Large intestine (tissue), 12 donors: ENCODE measurements around the gene ITGB5. TPM values are rescaled to one million over a fixed set of nuclear protein-coding genes. Genes with fewer than 3 reads are reported as not detected.
A peak's percentile ranks its signal among the peaks of the same experiment; 100 is the strongest.

Source experiments
- DNase-seq, 2 donors: peaks; one replicate each; pipeline versions ENCODE4 v3.0.0 to v3.0.0-alpha.2; 2013
- H3K27ac ChIP-seq: one replicate; pipeline ENCODE4 v1.5.1; 2013; ENCODE audit warnings: low read length
- H3K27me3 ChIP-seq: 2 replicates; pipeline ENCODE4 v1.6.1; 2013; ENCODE audit warnings: low read length; ENCODE audit not compliant: control insufficient read depth, insufficient read depth
- H3K36me3 ChIP-seq: 2 replicates; pipeline ENCODE4 v1.6.1; 2013; ENCODE audit warnings: low read length; ENCODE audit not compliant: control insufficient read depth, insufficient read depth
- H3K4me1 ChIP-seq: one replicate; pipeline ENCODE4 v1.6.1; 2013; ENCODE audit warnings: low read length; ENCODE audit not compliant: control insufficient read depth, insufficient read depth
- H3K4me3 ChIP-seq: one replicate; pipeline ENCODE4 v1.5.1; 2013; ENCODE audit warnings: low read length
- H3K9me3 ChIP-seq: one replicate; pipeline ENCODE4 v1.6.1; 2013; ENCODE audit warnings: mild to moderate bottlenecking, low read depth, low read length, moderate library complexity; ENCODE audit not compliant: control insufficient read depth
- WGBS: methylation state at CpG from one replicate; pipeline ENCODE4 v1.1.5; 2013; ENCODE audit warnings: low lambda C conversion rate; ENCODE audit not compliant: insufficient coverage; 5-methylcytosine and 5-hydroxymethylcytosine counted together
- long read RNA-seq, 11 donors: transcript quantifications; one replicate each; lab custom pipeline, GENCODE V29; 2026
- polyA plus RNA-seq: library from polyadenylated mRNA; unstranded; fragments of 120-200 nt; gene quantifications from one replicate; pipeline ENCODE4 v1.2.1, GENCODE V29; 2013

ITGB5 gene, protein sequence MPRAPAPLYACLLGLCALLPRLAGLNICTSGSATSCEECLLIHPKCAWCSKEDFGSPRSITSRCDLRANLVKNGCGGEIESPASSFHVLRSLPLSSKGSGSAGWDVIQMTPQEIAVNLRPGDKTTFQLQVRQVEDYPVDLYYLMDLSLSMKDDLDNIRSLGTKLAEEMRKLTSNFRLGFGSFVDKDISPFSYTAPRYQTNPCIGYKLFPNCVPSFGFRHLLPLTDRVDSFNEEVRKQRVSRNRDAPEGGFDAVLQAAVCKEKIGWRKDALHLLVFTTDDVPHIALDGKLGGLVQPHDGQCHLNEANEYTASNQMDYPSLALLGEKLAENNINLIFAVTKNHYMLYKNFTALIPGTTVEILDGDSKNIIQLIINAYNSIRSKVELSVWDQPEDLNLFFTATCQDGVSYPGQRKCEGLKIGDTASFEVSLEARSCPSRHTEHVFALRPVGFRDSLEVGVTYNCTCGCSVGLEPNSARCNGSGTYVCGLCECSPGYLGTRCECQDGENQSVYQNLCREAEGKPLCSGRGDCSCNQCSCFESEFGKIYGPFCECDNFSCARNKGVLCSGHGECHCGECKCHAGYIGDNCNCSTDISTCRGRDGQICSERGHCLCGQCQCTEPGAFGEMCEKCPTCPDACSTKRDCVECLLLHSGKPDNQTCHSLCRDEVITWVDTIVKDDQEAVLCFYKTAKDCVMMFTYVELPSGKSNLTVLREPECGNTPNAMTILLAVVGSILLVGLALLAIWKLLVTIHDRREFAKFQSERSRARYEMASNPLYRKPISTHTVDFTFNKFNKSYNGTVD
- polyA plus RNA-seq: 60.9 TPM
- long read RNA-seq, donor 1, full-length matches to known transcripts: 5 of 5 reads
- long read RNA-seq, donor 1, partial matches to known transcripts: 0 of 5 reads
- long read RNA-seq, donor 1, other reads (novel, unspliced or antisense): 0 of 5 reads
- long read RNA-seq, donor 2, full-length matches to known transcripts: 10 of 15 reads
- long read RNA-seq, donor 2, partial matches to known transcripts: 5 of 15 reads
- long read RNA-seq, donor 2, other reads (novel, unspliced or antisense): 0 of 15 reads
- long read RNA-seq, donor 3: 0 reads
- long read RNA-seq, donor 4: 0 reads
- long read RNA-seq, donor 5, full-length matches to known transcripts: 10 of 10 reads
- long read RNA-seq, donor 5, partial matches to known transcripts: 0 of 10 reads
- long read RNA-seq, donor 5, other reads (novel, unspliced or antisense): 0 of 10 reads
- long read RNA-seq, donor 6, full-length matches to known transcripts: 10 of 26 reads
- long read RNA-seq, donor 6, partial matches to known transcripts: 16 of 26 reads
- long read RNA-seq, donor 6, other reads (novel, unspliced or antisense): 0 of 26 reads
- long read RNA-seq, donor 7, full-length matches to known transcripts: 2 of 8 reads
- long read RNA-seq, donor 7, partial matches to known transcripts: 6 of 8 reads
- long read RNA-seq, donor 7, other reads (novel, unspliced or antisense): 0 of 8 reads
- long read RNA-seq, donor 8, full-length matches to known transcripts: 7 of 12 reads
- long read RNA-seq, donor 8, partial matches to known transcripts: 5 of 12 reads
- long read RNA-seq, donor 8, other reads (novel, unspliced or antisense): 0 of 12 reads
- long read RNA-seq, donor 9, full-length matches to known transcripts: 10 of 10 reads
- long read RNA-seq, donor 9, partial matches to known transcripts: 0 of 10 reads
- long read RNA-seq, donor 9, other reads (novel, unspliced or antisense): 0 of 10 reads
- long read RNA-seq, donor 10, full-length matches to known transcripts: 11 of 11 reads
- long read RNA-seq, donor 10, partial matches to known transcripts: 0 of 11 reads
- long read RNA-seq, donor 10, other reads (novel, unspliced or antisense): 0 of 11 reads
- long read RNA-seq, donor 11, full-length matches to known transcripts: 3 of 3 reads
- long read RNA-seq, donor 11, partial matches to known transcripts: 0 of 3 reads
- long read RNA-seq, donor 11, other reads (novel, unspliced or antisense): 0 of 3 reads

DNA sequence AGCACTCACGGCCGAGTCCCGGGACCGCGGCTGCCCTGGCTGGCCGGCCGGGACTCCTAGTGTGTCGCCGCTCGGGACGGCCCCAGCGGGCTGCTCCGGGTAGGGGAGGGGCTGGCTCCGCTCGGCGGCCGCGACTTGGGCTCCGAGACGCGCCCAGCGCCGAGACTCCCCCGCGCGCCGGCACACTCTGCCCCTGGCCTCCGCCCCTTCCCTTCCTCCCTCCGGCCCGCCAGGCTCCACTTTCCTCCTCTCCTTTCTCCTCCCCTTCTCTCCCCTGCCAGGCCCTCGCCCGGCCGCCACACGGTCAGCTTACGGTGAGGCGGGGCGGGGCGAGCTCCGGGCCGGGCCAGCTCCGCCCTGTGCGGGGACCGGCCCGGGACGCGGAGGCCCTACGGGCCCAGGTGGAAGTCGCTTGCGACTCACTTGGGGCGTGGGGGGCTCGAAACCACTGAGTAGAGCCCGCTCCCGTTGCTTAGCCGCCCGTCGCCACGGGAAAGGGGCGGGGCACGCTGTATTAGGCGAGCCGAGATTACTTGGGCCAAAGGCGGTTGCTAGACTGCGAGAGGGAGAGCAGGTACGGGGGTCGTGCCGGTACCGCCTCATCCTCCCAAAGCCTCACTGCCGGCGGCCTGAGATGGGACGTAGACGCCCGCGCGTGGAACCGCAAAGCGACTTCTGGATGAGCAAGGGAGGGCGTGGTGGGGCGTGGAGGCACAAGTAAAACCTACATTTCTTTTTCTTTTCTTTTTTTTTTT is at the start of gene ITGB5:
Gene ITGB5 (minus strand): TSS at position 189 of the 755 bp plus-strand sequence. CDS start 365 bp downstream, outside the sequence.
- Histone ChIP-seq H3K4me3 (peak within 1 kb of the TSS; percentile 71), H3K4me1 (peaks cover 8% of the 10 kb centered on the region), H3K27me3 (no peaks in the 10 kb centered on the region)

DNA sequence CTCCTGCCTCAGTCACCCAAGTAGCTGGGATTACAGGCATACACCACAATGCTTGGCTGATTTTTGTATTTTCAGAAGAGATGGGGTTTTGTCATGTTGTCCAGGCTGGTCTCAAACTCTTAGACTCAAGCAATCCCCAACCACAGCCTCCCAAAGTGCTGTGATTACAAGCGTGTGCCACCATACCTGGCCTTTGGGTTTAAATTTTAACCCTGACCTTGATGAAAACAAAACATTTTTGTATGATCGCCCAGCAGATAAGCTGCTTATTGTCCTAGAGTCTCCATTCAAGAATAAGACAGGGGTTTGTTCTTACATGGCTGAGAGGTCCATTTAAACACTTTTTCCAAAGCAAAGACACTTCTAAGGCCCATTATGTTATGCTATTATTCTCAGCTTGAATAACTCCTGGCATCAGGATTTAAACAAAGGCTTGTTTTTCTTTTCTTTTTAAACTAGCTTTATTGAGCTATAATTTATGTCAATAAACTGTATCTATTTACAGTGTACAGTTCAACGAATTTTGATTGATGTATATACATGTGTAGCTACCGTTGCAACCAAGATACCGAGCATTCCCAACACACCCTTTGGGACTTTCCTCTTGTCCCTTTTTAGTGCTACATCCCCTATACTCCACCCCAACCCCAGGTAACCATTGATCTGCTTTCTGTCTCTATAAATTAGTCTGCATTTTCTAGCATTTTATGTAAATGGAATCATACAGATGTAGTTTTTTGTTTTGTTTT is 48.8 kb upstream of the ITGB5 start:
- Histone ChIP-seq H3K27me3 (no peaks in the 10 kb centered on the region), H3K4me3 (no peak overlapping the region), H3K9me3 (peaks cover 6% of the 10 kb centered on the region), H3K4me1 (peaks cover 7% of the 10 kb centered on the region), H3K27ac (no peak overlapping the region), H3K36me3 (no peaks in the 10 kb centered on the region)
- no peak for DNase-seq
- 89% methylated on average over 3 of the region's 5 CpGs for WGBS

More for the DNA sequence above, at the start of gene ITGB5:
- Histone ChIP-seq H3K36me3 (no peaks in the 10 kb centered on the region), H3K27ac (peak within 1 kb of the TSS; percentile 87), H3K9me3 (peaks cover 2% of the 10 kb centered on the region)
- peak; percentile 66 to 89 for DNase-seq
- no CpG with 5 or more reads among the region's 78 CpGs for WGBS

DNA sequence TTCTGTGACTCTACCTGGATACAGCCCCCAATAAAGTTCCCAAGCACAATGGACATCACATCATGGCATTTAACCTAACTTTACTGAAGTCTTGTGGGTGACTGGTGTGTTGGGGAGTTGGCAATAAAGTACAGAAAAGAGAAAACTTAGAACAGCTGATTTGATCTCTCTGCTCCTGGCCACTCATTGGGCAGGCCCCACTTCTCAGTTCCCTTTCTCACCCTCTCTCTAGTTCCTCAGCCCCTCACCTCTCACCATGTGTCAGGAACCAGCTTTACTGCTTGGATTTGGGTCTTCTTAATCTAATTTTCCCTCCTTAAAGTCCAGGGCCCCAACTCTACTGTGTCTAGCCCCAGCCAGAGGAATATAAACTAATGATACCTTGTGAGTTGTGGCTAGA is 48.1 kb upstream of the ITGB5 start:
- Histone ChIP-seq H3K4me3 (no peak overlapping the region), H3K27ac (peak overlapping the region; percentile 85), H3K27me3 (no peaks in the 10 kb centered on the region), H3K4me1 (peaks cover 7% of the 10 kb centered on the region), H3K9me3 (peaks cover 6% of the 10 kb centered on the region), H3K36me3 (no peaks in the 10 kb centered on the region)
- DNase-seq: no peak

DNA sequence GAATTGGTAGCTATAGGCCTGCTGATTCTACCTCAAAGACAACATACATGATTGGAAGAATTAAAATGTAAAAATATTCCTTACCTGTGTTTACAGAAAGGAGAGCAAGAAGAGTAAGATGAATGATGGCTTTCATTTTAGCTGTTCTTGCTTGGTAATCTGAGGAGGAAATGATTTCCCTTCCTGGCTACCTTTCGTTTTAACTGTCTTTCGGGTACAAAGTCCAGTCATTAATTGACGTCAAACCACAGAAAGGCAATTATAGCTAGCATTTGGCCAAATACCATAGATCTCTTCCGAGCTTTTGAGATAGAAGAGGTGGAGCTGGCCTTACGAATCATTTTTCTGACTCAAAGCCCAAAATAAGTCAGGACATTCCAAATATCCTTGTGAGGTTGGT is 47.4 kb upstream of the ITGB5 start, which contains the start of gene MUC13:
Gene MUC13 (minus strand): TSS at position 175 of the 400 bp plus-strand sequence. CDS start 39 bp downstream, at position 136.
- peak; percentile 83 to 95 for DNase-seq
- no CpG with 5 or more reads among the region's 5 CpGs for WGBS
- Histone ChIP-seq H3K9me3 (peaks cover 6% of the 10 kb centered on the region), H3K27me3 (no peaks in the 10 kb centered on the region), H3K27ac (peak within 1 kb of the TSS; percentile 85), H3K4me1 (peaks cover 7% of the 10 kb centered on the region), H3K36me3 (peaks cover 4% of the 10 kb centered on the region), H3K4me3 (peak within 1 kb of the TSS; percentile 57)

DNA sequence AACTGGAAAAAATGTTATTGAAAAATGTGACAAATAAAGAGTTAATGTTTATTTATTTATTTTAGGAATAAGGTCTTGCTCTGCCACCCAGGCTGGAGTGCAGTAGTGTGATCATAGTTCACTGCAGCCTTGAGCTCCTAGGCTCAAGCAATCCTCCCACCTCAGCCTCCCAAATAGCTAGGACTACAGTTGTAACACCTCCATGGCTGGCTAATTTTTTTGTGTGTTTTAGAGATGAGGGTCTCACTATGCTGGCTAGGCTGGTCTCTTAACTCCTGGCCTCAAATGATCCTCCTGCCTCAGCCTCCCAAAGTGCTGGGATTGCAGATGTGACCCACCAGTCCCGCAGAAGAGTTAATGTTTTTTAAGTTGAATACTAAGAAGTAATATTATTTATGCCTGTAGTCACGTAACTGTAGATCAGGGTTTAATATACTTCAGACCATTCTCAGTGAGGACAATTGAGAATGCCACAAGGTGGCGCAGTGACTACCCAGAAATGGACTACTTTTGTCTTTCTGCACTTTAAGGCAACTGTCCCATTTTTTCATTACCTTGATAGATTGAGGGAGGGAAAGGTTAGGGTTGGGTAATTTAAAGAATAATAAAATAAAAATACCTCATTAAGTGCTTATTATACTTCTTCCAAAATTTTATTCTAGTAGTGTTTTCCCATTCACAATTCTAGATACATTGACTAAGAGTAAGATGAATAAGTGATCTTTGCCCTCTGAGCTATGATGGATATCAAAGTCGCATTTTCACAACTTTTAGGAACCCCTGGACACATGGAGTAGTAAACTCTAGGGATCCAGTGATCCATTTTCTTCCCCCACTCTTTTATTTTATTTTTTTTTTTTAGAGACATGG is 41.4 kb upstream of the ITGB5 start:
- Histone ChIP-seq H3K4me1 (peaks cover 15% of the 10 kb centered on the region), H3K27ac (peak overlapping the region; percentile 85), H3K36me3 (peaks cover 44% of the 10 kb centered on the region), H3K27me3 (no peaks in the 10 kb centered on the region), H3K9me3 (no peaks in the 10 kb centered on the region), H3K4me3 (peak overlapping the region; percentile 57)
- WGBS: 20% methylated on average over 1 of the region's 4 CpGs
- DNase-seq: peak in 1 of 2 donors; percentile 62

DNA sequence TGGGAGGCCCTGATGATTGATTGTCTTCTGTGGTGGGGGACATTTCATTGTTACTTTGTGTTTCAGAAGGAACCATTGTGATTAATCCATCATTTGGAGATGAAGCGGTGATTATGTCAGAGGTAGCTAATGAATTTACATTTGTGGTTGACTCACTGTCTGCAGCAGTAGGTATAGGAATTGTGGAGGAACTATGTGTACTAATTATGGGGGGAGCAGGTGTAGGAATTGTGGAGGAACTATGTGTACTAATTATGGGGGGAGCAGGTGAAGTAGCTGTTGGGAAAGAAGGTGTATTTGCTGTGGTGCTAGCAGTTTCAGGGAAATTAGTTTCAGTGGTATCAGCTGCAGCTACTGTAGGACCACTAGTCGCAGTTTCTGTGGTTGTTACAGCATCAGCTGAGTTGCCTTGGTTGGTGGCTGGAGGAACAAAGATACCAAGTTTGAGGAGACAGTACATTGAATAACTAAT is 40.4 kb upstream of the ITGB5 start:
- peaks cover 15% of the 10 kb centered on the region for H3K4me1 ChIP-seq
- no peak for DNase-seq
- H3K9me3 ChIP-seq: no peaks in the 10 kb centered on the region
- peak overlapping the region; percentile 5 for H3K4me3 ChIP-seq
- H3K36me3 ChIP-seq: peaks cover 52% of the 10 kb centered on the region
- no peaks in the 10 kb centered on the region for H3K27me3 ChIP-seq
- WGBS: 100% methylated on average over 1 of the region's 2 CpGs
- H3K27ac ChIP-seq: peak overlapping the region; percentile 85

DNA sequence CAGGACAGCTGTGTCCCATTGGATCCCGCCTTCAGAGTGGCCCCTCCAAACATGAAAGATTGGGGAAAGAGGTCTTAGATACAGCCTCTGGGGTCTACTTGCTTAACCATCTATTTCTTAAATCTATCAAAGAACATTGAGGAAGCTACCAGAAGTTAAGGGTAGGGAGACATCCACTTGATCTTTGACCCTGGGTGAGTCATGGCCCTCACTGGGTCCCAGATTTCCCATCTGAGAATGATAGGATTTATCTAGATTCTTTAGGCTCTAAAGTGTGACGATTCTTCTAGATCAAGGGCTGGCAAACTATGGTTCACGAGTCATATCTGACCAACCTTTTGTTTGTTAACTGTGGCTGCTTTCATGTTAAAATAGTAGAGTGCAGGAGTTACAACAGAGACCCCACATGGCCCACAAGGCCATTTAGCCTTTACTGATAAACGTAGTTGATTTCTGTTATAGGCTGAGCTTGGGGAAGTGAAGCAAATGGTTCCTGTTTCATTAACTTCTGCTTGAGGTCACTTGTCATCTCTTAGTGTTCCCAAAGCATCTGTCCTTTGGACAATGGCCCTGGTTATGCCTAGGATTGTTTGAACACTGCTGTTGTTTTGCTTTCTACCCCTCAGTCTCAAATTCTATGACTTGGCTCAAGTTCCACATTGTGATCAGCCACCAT is 39.4 kb upstream of the ITGB5 start:
- 67% methylated on average over 1 of the region's 4 CpGs for WGBS
- no peak for DNase-seq
- no peaks in the 10 kb centered on the region for H3K9me3 ChIP-seq
- no peaks in the 10 kb centered on the region for H3K27me3 ChIP-seq
- H3K4me1 ChIP-seq: peaks cover 15% of the 10 kb centered on the region
- H3K27ac ChIP-seq: peak overlapping the region; percentile 85
- peaks cover 59% of the 10 kb centered on the region for H3K36me3 ChIP-seq
- no peak overlapping the region for H3K4me3 ChIP-seq
